Measurements from ENCODE around the gene NDUFA8. TPM values are rescaled to one million over a fixed set of nuclear protein-coding genes. Genes with fewer than 3 reads are reported as not detected.

Gene NDUFA8
- total RNA-seq (ENCODE audit: unreplicated experiment) = 46.1 TPM
- long read RNA-seq, transcript NDUFA8-201 (4 exons, 844 nt) = major isoform, 36 of 38 reads
- long read RNA-seq, partial matches to known transcripts = 1 of 38 reads
- long read RNA-seq, other reads (novel, unspliced or antisense) = 1 of 38 reads

DNA sequence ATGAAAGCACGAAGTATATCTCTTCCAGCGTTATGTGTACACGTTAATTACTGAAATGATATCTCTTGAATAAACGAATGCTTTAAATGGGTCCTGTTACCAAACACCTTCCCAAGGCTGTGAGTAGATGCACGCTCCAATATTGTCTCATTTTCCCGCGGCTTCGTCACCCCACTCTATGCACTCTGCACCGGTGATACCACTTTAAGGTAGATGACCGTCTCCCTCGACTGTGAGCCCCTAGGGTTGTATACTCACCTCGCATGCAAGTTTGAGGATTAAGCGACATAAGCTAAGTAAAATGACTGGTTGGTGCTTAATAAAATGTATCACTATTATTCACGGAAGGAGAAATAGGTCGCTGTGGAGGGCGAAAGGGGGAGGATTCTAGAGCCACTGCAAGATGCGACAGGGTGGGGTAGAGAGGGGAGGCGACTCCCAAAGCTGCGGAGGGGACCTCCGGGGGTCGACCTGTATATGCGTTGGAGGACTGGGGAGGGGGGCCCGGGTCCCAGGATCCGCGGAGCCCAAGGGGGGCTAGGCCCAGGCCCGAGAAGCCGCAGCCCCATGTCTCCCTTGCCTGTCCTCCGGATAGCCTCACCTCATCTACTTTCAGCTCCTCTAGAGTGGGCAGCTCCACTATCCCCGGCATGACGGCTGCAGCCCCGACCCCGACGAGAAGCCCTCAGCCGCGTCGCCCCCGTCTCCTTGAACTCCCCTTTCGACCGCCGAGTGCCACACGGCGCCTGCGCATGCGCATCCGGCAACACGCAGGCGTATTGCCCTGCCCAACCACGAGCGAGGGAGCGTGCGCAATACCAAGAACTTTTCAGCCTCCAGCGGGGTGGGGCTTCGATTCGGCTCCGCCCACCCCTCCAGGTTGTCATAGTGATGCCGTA, at the start of gene NDUFA8, which contains the start of gene MORN5:
NDUFA8 (minus strand) TSS at position 754 of the 899 bp plus-strand sequence; CDS start at position 652, 102 bp downstream.
MORN5 (plus strand) TSS at position 883 of the 899 bp plus-strand sequence. CDS start 65 bp downstream, outside the sequence.
- peak; percentile 97 for DNase-seq
- peaks cover 4% of the 10 kb centered on the region for H3K4me1 Mint-ChIP-seq (ENCODE audit: low read depth, unreplicated experiment)
- H3K27me3 Mint-ChIP-seq (ENCODE audit: unreplicated experiment) = peaks cover 4% of the 10 kb centered on the region
- TF ChIP-seq CTCF (IDR thresholded peaks at IDR 0.05; ENCODE audit: partially characterized antibody, unreplicated experiment) = no peak
- peak within 1 kb of the TSS; percentile 96 for H3K4me3 Mint-ChIP-seq (ENCODE audit: unreplicated experiment)
- peaks cover 3% of the 10 kb centered on the region for H3K9me3 Mint-ChIP-seq (ENCODE audit: unreplicated experiment)
- H3K27ac Mint-ChIP-seq (ENCODE audit: unreplicated experiment) = peak within 1 kb of the TSS; percentile 73
- no peaks in the 10 kb centered on the region for H3K36me3 Mint-ChIP-seq (ENCODE audit: unreplicated experiment)

DNA sequence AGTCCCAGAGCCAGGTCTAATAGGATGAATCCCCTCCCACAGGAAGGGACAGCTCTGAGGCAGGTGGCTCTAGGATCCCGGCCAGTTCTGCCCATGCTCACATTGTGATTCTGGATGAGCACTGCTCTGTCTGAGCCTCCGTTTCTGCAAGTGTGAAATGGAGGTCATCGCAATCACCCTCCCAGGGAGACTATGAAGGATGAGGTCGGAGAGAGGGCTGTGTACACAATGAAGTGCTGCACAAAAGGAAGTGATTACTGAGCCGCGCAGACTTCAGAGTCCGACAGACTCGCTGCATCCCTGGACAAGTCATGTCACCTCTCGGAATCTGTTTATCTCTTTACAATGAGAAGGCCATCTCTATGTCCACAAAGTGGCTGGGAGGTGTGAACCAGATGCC, 47.5 kb upstream of the NDUFA8 start:
- H3K4me3 Mint-ChIP-seq (ENCODE audit: unreplicated experiment) = no peak overlapping the region
- H3K27me3 Mint-ChIP-seq (ENCODE audit: unreplicated experiment) = peaks cover 5% of the 10 kb centered on the region
- H3K4me1 Mint-ChIP-seq (ENCODE audit: low read depth, unreplicated experiment) = no peaks in the 10 kb centered on the region
- DNase-seq = no peak
- peaks cover 2% of the 10 kb centered on the region for H3K9me3 Mint-ChIP-seq (ENCODE audit: unreplicated experiment)
- H3K27ac Mint-ChIP-seq (ENCODE audit: unreplicated experiment) = no peak overlapping the region
- H3K36me3 Mint-ChIP-seq (ENCODE audit: unreplicated experiment) = no peaks in the 10 kb centered on the region
- TF ChIP-seq CTCF (IDR thresholded peaks at IDR 0.05; ENCODE audit: partially characterized antibody, unreplicated experiment) = no peak

- H3K4me3 Mint-ChIP-seq (ENCODE audit: unreplicated experiment) = no peak overlapping the region
- H3K27me3 Mint-ChIP-seq (ENCODE audit: unreplicated experiment) = peaks cover 5% of the 10 kb centered on the region
- TF ChIP-seq CTCF (IDR thresholded peaks at IDR 0.05; ENCODE audit: partially characterized antibody, unreplicated experiment) = no peak
- H3K27ac Mint-ChIP-seq (ENCODE audit: unreplicated experiment) = no peak overlapping the region
- H3K36me3 Mint-ChIP-seq (ENCODE audit: unreplicated experiment) = no peaks in the 10 kb centered on the region
- DNase-seq = no peak
- peaks cover 2% of the 10 kb centered on the region for H3K9me3 Mint-ChIP-seq (ENCODE audit: unreplicated experiment)
- H3K4me1 Mint-ChIP-seq (ENCODE audit: low read depth, unreplicated experiment) = no peaks in the 10 kb centered on the region
Measured at GRCh38 chr9:122206118-122207046, 46.8 kb upstream of the NDUFA8 start.

DNA sequence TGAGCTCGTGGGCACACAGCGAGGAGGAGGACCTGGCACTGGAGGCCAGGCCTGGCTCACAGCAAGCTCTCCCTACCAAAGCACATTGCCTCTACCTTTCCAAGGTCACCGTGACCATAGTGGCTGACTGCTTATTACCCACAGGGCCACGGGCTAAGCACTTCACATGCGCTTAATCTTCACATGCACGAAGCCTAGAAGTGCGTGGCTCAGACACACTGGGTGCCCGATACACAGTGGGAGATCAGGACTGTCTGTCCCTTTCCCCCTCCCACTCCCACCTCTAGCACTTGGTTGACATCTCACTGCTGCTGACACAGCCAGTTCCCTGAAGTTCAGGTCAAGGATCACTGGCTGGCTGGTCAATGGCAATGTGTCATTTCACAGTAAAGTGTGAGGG, 45.6 kb upstream of the NDUFA8 start:
- no peaks in the 10 kb centered on the region for H3K4me1 Mint-ChIP-seq (ENCODE audit: low read depth, unreplicated experiment)
- no peak for DNase-seq

More for the DNA sequence above, 45.6 kb upstream of the NDUFA8 start:
- no peak for TF ChIP-seq CTCF (IDR thresholded peaks at IDR 0.05; ENCODE audit: partially characterized antibody, unreplicated experiment)
- H3K9me3 Mint-ChIP-seq (ENCODE audit: unreplicated experiment) = no peaks in the 10 kb centered on the region
- H3K36me3 Mint-ChIP-seq (ENCODE audit: unreplicated experiment) = no peaks in the 10 kb centered on the region
- H3K27ac Mint-ChIP-seq (ENCODE audit: unreplicated experiment) = no peak overlapping the region
- H3K4me3 Mint-ChIP-seq (ENCODE audit: unreplicated experiment) = no peak overlapping the region
- H3K27me3 Mint-ChIP-seq (ENCODE audit: unreplicated experiment) = peaks cover 5% of the 10 kb centered on the region

Data from glutamatergic neuron (in vitro differentiated cells).